Stimulated activated CD8-positive, alpha-beta memory T cell treated with anti-CD3 and anti-CD28 coated beads, Interleukin-15, amount 100 ng/mL, for 24 hours (primary cell): Measurements from ENCODE around the gene LGI1.

ENCODE experiments used
- DNase-seq: peaks from one replicate; pipeline ENCODE4 v3.0.0-alpha.2; 2020; ENCODE audit warnings: low read depth

LGI1 gene

GRCh38 chr10:93755443-93756116 lies 2.2 kb upstream of the LGI1 start:
- DNase-seq, result no peak

DNA sequence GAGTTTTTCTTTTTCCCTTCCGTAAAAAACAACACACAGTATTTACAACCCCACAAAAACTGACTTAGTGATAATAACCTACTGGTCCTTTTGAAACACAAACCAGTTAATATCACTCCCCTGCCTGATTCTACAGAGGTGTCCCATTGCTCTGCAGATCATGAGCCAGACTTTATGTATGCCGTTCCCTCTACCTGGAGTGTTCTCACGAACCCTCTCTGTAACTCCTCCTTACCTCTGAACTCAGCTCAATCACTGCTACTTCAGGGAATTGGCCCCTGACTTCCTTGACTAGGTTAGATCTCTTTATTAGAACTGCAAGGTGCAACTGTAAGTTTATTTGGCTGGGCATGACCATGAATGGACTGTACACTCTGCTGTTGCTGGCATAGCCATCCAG lies 1.6 kb upstream of the LGI1 start:
- no peak for DNase-seq

DNA sequence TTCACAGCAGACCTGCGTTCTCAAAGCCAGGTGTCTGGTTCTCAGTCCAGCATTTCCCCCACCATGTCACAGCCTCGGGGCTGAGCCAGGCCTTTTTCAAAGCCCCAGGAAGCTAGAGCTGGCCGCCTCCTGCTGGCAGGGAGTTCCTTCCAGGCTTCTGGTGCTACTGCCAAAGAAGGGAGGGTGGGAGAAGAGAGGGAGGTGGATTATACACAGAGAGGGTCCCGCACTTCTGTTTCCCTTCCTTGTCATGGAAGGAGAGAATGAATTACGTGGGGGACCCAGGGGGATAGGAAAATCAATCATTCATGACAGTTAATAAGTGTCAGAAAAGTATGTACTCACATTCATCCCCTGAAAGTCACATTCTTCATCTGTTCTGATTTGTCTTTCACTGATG lies 600 bp upstream of the LGI1 start:
- no peak for DNase-seq

GRCh38 chr10:93758508-93758885 lies 761 bp downstream of the LGI1 start:
- no peak for DNase-seq

- DNase-seq, result no peak
Measured at GRCh38 chr10:93758891-93759410, 1.2 kb downstream of the LGI1 start.

DNA sequence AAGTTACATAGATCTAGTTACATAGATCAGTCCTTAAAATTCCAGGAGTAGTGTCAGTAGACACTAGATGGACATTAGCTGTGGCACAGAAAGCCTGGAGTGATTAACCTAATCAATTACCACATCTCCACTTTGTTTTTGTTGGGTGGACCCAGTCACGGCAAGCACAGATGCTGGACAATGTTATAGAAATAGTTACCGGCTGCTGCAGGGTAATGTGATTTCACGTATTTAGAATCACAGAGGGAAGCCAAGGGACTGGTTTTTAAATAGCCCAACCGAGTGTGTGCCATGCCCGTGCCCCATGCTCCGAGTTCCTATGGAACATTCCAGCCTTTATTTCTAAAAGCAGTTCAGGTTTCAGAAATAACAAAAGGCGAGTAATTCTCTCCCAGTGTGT lies 2.8 kb downstream of the LGI1 start:
- DNase-seq, result no peak

GRCh38 chr10:93762979-93763391 lies 5.2 kb downstream of the LGI1 start:
- DNase-seq, result no peak

- DNase-seq, result no peak
Measured at GRCh38 chr10:93766918-93767317, 9.2 kb downstream of the LGI1 start.

DNA sequence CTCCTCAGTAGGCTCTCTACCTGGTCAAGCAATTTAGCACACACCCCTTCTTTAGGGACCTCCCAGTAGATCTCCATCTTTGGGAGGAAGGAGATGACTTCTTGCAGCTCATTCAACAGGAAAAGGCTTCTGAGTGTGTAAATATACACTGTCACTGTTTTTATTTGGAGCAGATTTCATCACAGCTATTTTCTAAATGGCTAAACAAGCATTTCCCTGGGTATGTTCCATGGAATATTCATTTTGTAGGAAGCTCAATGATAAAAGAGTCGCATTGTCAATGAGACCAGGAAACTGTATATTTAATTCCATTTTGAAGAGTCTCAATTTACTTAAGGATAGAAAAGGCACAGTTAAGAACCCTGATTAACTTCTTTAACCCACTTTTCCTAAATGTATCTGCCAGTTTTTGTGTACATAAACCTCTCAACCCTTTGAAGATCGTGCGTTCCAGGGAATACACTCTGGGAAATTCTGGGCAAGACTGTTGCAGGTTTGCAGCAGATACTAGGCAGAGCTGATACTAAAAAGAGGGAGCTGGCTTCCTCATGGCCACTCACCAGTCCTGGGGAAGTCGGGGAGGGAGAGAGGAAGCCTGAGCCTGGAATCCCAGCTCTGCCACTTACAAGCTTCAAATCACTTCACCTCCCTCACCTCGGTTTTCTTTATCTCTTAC lies 10.1 kb downstream of the LGI1 start:
- DNase-seq, result no peak

DNA sequence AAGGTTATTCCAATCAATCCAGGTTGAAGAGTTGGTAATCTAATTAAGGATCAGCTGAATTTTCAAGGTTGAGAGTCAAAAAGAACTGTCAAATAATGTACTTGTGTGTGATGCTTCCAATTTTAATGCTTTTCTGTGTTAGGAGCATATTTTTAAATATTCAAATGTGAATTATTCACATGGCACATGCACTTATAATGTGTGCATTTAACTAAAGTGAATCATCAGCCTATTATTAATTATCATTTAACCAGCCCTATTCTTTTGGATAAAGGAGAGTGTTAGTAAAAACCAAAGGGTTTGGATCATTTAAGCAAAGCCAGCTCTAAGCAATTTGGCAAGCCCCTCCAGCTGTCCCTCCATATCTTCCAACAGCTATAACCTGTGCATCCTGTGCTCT lies 11.2 kb downstream of the LGI1 start:
- no peak for DNase-seq

GRCh38 chr10:93771354-93771753 lies 13.6 kb downstream of the LGI1 start:
- DNase-seq, result no peak

GRCh38 chr10:93773120-93773519 lies 15.4 kb downstream of the LGI1 start:
- no peak for DNase-seq

- DNase-seq, result no peak
Measured at GRCh38 chr10:93773705-93774104, 16.0 kb downstream of the LGI1 start.

DNA sequence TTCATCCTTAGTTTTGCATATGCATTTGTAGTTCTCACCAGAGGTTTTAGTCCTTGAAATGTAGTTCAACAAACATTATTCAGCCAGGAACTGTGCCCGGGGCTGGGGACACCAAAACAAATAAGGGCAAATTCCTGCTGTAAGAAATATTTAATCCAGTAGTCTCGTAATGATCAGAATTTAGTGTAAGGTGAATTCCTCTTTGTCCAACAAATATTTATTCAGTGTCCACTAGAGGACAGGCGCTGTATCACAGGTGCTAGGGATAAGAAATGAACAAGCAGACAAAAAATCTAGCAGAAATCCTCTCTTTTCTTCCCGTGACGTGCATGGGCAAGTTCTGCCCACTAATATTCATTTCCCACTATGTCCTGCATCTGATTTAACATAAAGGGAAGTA lies 17.6 kb downstream of the LGI1 start:
- no peak for DNase-seq

DNA sequence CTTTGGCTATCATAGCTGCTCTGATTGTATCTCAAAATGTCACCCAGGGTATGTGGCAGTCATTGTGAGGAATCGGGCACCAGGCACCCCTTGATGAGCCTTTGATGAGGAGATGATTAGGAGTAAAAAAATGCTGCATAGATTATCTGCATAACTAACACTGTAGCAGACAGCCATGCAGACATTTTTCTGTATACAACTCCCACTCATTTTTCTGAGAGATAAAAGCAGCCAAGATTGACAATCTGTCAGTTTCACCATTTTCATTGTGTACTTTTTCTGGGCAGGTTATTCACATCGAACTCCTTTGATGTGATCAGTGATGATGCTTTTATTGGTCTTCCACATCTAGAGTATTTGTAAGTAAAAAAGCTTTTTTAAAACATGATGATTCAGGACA lies 19.4 kb downstream of the LGI1 start:
- no peak for DNase-seq

DNA sequence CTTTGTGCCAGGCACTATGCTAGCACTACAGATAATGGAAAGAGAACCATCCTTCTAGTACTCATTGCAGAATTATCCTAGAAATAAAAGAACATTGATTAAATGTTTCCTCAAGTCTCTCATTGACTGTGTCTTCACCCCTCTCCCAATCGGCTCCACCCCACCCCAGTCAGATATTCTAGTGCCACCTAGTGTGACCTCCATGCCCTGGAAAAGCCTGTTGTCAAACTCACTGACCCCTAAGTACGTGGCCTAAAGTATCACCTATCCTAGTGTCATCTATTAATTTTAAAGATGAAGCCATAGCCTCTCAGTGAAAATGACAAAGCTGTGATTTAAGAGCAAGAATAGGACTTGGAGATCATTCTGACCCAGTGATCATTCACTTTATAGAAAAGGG lies 26.3 kb downstream of the LGI1 start:
- no peak for DNase-seq

- DNase-seq, result no peak
Measured at GRCh38 chr10:93788413-93789208, 30.9 kb downstream of the LGI1 start.

GRCh38 chr10:93790439-93790838 lies 32.7 kb downstream of the LGI1 start:
- no peak for DNase-seq

GRCh38 chr10:93796167-93796566 lies 38.4 kb downstream of the LGI1 start:
- no peak for DNase-seq

- DNase-seq, result no peak
Measured at GRCh38 chr10:93797825-93798224, 40.1 kb downstream of the LGI1 start.

DNA sequence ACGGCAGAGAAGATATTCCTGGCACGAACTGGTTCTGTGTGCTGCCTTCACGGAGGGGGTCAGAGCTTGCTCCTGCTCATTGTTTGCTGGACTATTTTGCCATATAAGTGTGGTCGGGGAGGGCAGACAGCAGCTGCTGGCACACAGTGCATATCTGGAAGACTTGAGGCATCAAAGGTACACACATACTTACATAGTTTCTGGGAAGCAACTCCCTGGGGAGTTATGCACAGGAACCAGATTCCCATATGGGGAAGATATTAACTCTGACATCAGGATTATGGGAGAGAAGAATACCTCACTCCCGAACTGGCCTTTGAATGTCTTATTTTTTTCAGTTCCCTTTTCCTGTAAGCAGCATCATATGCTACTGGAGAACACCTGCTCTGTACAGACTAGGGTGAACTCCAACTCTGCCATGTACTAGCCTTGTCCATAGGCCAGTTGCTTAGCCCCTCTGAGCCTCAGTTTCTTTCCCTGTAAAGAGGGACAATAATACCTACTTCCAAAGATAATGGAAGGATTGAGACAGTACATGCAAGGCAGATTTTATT lies 41.5 kb downstream of the LGI1 start:
- DNase-seq, result no peak

GRCh38 chr10:93804200-93804599 lies 46.5 kb downstream of the LGI1 start:
- DNase-seq, result no peak

DNA sequence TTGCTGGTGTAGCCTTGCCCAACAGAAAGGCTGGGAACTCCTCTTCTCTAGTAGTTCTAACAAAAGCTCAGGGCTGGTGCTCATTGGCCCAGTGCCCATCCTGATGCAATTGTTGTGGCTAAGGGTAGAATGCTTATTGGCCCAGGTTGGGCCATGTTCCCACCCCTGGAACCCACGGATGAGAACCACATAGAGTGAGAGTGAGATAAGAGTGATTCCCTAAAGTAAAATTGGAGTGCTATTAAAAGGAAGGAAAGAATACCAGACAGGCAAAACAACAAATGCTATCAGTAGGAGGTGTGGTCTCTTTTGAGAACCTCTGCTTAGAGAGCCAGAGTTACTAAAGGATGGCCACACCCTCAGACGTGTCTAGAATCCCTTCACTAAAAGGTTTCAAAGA lies 49.2 kb downstream of the LGI1 start:
- DNase-seq, result no peak
